Measurements from ENCODE around the gene TAF11L7. TPM values are rescaled to one million over a fixed set of nuclear protein-coding genes. Genes with fewer than 3 reads are reported as not detected.

The TAF11L7 gene
- not detected in 2 replicates for total RNA-seq

DNA sequence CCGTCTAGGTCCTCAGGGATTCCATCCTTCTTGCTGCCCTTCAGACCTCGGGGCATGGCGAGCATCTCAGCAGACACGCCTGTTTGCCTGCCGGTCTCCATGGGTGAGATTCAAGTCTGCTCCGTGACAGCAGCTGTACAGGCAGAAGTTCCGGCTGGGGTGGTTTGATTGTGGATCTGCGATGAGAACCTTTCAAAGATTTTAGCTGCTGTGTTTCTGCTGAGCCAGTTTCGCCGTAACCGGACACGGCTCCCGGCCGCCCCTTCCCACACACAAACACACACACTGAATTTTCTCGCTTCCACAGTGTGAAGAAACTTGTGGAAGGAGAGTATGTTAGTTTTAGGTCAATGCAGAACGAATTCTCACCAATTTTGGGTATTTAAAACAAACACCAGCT lies at the start of gene TAF11L7:
Gene TAF11L7 (minus strand): TSS at position 101 of the 400 bp plus-strand sequence.

DNA sequence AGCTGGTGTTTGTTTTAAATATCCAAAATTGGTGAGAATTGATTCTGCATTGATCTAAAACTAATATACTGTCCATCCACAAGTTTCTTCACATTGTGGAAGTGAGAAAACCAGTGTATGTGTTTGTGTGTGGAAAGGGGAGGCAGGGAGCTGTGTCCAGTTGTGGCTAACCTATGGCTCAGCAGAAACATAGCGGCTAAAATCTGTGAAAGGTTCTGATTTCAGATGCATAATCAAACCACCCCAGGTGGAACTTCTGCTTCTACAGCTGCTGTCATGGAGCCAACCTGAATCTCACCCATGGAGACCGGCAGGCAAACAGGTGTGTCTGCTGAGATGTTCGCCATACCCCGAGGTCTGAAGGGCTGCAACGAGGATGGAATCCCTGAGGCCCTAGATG lies 48.6 kb upstream of the TAF11L7 start, which contains the start of gene TAF11L14:
Gene TAF11L14 (plus strand): TSS at position 301 of the 400 bp plus-strand sequence.

DNA sequence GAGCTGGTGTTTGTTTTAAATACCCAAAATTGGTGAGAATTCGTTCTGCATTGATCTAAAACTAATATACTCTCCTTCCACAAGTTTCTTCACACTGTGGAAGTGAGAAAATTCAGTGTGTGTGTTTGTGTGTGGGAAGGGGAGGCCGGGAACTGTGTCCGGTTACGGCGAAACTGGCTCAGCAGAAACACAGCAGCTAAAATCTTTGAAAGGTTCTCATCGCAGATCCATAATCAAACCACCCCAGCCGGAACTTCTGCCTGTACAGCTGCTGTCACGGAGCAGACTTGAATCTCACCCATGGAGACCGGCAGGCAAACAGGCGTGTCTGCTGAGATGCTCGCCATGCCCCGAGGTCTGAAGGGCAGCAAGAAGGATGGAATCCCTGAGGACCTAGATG lies 46.2 kb upstream of the TAF11L7 start, which contains the start of gene TAF11L13:
Gene TAF11L13 (plus strand): TSS at position 301 of the 400 bp plus-strand sequence.

DNA sequence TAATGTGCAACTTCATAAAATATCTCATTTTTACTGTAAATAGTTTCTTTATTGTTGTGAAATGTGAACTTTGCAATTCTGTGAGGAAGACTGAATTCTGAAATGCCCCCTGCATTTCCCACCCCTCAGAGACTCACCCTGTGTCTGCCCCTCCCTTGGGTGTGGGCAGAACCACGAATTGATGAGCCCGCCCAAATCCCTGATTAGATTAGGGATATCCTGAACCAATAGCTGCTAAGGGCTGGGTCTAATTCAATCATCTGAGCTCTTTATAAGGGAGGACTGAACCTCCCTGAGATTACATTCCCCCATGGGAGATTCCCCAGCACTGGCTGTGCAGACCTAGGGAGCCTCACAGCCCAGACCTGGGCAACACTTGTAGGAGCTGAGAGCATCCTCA lies 24.5 kb upstream of the TAF11L7 start, which contains the start of gene TAF11L12:
Gene TAF11L12 (plus strand): TSS at position 301 of the 400 bp plus-strand sequence.

DNA sequence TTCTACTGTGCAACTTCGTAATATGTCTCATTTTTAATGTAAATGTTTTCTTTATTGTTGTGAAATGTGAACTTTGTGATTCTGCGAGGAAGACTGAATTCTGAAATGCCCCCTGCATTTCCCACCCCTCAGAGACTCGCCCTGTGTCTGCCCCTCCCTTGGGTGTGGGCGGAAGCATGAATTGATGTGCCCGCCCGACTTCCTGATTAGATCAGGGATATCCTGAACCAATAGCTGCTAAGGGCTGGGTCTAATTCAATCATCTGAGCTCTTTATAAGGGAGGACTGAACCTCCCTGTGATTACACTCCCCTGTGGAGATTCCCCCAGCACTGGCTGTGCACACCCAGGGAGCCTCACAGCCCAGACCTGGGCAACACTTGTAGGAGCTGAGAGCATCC lies 18.3 kb upstream of the TAF11L7 start, which contains the start of gene TAF11L11:
Gene TAF11L11 (plus strand): TSS at position 304 of the 400 bp plus-strand sequence.

DNA sequence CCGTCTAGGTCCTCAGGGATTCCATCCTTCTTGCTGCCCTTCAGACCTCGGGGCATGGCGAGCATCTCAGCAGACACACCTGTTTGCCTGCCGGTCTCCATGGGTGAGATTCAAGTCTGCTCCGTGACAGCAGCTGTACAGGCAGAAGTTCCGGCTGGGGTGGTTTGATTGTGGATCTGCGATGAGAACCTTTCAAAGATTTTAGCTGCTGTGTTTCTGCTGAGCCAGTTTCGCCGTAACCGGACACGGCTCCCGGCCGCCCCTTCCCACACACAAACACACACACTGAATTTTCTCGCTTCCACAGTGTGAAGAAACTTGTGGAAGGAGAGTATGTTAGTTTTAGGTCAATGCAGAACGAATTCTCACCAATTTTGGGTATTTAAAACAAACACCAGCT lies 12.2 kb upstream of the TAF11L7 start, which contains the start of gene TAF11L10:
Gene TAF11L10 (minus strand): TSS at position 101 of the 400 bp plus-strand sequence.

DNA sequence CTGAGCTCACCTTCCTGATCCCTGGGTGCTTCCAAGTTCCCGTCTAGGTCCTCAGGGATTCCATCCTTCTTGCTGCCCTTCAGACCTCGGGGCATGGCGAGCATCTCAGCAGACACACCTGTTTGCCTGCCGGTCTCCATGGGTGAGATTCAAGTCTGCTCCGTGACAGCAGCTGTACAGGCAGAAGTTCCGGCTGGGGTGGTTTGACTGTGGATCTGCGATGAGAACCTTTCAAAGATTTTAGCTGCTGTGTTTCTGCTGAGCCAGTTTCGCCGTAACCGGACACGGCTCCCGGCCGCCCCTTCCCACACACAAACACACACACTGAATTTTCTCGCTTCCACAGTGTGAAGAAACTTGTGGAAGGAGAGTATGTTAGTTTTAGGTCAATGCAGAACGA lies 8.7 kb upstream of the TAF11L7 start, which contains the start of gene TAF11L9:
Gene TAF11L9 (minus strand): TSS at position 140 of the 400 bp plus-strand sequence.

DNA sequence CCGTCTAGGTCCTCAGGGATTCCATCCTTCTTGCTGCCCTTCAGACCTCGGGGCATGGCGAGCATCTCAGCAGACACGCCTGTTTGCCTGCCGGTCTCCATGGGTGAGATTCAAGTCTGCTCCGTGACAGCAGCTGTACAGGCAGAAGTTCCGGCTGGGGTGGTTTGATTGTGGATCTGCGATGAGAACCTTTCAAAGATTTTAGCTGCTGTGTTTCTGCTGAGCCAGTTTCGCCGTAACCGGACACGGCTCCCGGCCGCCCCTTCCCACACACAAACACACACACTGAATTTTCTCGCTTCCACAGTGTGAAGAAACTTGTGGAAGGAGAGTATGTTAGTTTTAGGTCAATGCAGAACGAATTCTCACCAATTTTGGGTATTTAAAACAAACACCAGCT lies 5.3 kb upstream of the TAF11L7 start, which contains the start of gene TAF11L8:
Gene TAF11L8 (minus strand): TSS at position 101 of the 400 bp plus-strand sequence.

Small RNA genes within 50 kb of the gene (small RNA-seq; reads per million reads assigned to genes)
- not detected for gene AC233724.3
- gene AC233724.6, result not detected
- gene AC233724.7, result not detected

Other genes starting within 250 kb of the TAF11L7 start
- not detected in 2 replicates for gene TAF11L2, start 87.5 kb downstream of the TAF11L7 start, total RNA-seq
- gene TAF11L3, start 67.4 kb downstream of the TAF11L7 start, total RNA-seq, result not detected in 2 replicates
- not detected in 2 replicates for gene TAF11L4, start 64.0 kb downstream of the TAF11L7 start, total RNA-seq
- gene TAF11L5, start 60.5 kb downstream of the TAF11L7 start, total RNA-seq, result not detected in 2 replicates
- gene TAF11L6, start 57.1 kb downstream of the TAF11L7 start, total RNA-seq, result not detected in 2 replicates
- not detected in 2 replicates for gene TAF11L8, start 5.2 kb upstream of the TAF11L7 start, total RNA-seq
- gene TAF11L9, start 8.6 kb upstream of the TAF11L7 start, total RNA-seq, result not detected in 2 replicates
- not detected in 2 replicates for gene TAF11L10, start 12.1 kb upstream of the TAF11L7 start, total RNA-seq
- not detected in 2 replicates for gene TAF11L11, start 18.4 kb upstream of the TAF11L7 start, total RNA-seq
- not detected in 2 replicates for gene TAF11L12, start 24.6 kb upstream of the TAF11L7 start, total RNA-seq
- gene TAF11L13, start 46.3 kb upstream of the TAF11L7 start, total RNA-seq, result not detected in 2 replicates
- gene TAF11L14, start 48.7 kb upstream of the TAF11L7 start, total RNA-seq, result not detected in 2 replicates